ENCODE results near the gene TNFRSF25. TPM values are rescaled to one million over a fixed set of nuclear protein-coding genes. Genes with fewer than 3 reads are reported as not detected.
A peak's percentile ranks its signal among the peaks of the same experiment; 100 is the strongest.

The TNFRSF25 gene
- total and polyA plus RNA-seq, 11 donors = 4.7 to 17.5 (median 9.3) TPM

DNA sequence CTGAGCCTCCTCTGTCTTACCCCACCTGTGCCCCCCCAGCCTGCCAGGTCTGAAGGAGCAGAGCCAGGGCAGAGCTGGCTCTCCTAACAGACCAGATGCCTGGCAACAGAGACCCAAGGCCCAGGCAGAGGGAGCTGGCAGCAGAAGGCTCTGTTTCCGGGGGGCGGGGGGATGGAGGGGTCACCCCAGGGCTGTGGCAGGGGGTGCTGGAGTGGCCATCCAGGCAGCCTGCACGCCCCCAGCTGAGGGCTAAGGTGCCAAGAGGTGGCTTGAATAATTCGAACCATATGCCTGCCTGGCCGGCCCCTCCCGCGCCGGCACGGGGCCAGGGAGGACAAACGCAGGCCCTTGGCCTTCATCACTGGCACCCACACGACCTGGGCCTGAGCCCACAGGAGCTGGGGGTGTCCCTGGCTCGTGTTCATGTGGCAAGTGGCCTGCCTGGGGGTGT lies 41.5 kb upstream of the TNFRSF25 start:
- Histone ChIP-seq H3K36me3 (no peaks in the 10 kb centered on the region), H3K9me3 (no peaks in the 10 kb centered on the region), H3K4me3 (no peak overlapping the region), H3K27me3 (no peaks in the 10 kb centered on the region), H3K4me1 (peaks cover under 1 to 19% (median 5%) of the 10 kb centered on the region in 12 donors), H3K27ac (peak overlapping the region in 2 of 12 donors; percentile 20 to 45)
- intact Hi-C loops (cut with DNase I) = no loop called here
- TF ChIP-seq POLR2A (IDR thresholded peaks at IDR 0.05) (no peak), CTCF (IDR thresholded peaks at IDR 0.05) (no peak)
- WGBS, 4 donors = 44 to 84% (median 81%) methylated on average over 8 to 12 of the region's 12 CpGs
- peak in 2 of 4 donors; percentile 6 to 20 for ATAC-seq
- peak in 1 of 5 donors; percentile 60 for DNase-seq

DNA sequence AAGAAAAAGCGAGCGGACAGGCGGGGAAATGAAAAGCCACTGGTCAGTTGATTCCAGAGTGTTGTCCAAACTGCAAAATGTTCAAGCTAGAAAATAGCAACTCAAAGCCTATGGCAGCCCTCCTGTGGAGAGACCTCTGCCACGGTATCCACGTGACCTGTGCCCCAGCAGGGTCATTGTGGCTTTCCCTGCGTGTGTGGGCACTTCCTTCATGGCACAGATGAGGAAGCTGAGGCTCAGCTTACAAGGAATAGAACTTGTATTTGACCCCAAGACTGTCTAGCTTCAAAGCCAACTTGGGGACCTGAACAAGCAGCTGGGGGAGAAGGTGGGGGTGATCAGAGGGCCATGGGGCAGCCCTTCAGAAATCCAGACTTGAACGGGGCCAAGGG lies 41.1 kb upstream of the TNFRSF25 start:
- no peaks in the 10 kb centered on the region for H3K27me3 ChIP-seq
- intact Hi-C loops (cut with DNase I) = no loop called here
- DNase-seq = peak in 1 of 5 donors; percentile 40
- ATAC-seq = no peak
- peaks cover 2 to 23% (median 10%) of the 10 kb centered on the region in 12 donors for H3K4me1 ChIP-seq
- no peaks in the 10 kb centered on the region for H3K36me3 ChIP-seq
- no peaks in the 10 kb centered on the region for H3K9me3 ChIP-seq
- no peak for TF ChIP-seq POLR2A (IDR thresholded peaks at IDR 0.05)
- TF ChIP-seq CTCF (IDR thresholded peaks at IDR 0.05) = no peak
- WGBS, 4 donors = 76 to 90% (median 80%) methylated on average over 7 of the region's 7 CpGs
- peak overlapping the region in 2 of 12 donors; percentile 20 to 45 for H3K27ac ChIP-seq
- H3K4me3 ChIP-seq = no peak overlapping the region

- Histone ChIP-seq H3K9me3 (no peaks in the 10 kb centered on the region), H3K4me1 (peaks cover 2 to 29% (median 16%) of the 10 kb centered on the region in 12 donors), H3K4me3 (no peak overlapping the region), H3K27ac (no peak overlapping the region), H3K36me3 (no peaks in the 10 kb centered on the region), H3K27me3 (no peaks in the 10 kb centered on the region)
- TF ChIP-seq CTCF (IDR thresholded peaks at IDR 0.05) (no peak), POLR2A (IDR thresholded peaks at IDR 0.05) (no peak)
- no peak for ATAC-seq
- DNase-seq = peak in 2 of 5 donors; percentile 28 to 57
- intact Hi-C loops (cut with DNase I) = no loop called here
- WGBS, 4 donors = 80 to 85% (median 83%) methylated on average over 22 to 31 of the region's 31 CpGs
These were observed 40.5 kb upstream of the TNFRSF25 start for GRCh38 chr1:6506210-6507036.

DNA sequence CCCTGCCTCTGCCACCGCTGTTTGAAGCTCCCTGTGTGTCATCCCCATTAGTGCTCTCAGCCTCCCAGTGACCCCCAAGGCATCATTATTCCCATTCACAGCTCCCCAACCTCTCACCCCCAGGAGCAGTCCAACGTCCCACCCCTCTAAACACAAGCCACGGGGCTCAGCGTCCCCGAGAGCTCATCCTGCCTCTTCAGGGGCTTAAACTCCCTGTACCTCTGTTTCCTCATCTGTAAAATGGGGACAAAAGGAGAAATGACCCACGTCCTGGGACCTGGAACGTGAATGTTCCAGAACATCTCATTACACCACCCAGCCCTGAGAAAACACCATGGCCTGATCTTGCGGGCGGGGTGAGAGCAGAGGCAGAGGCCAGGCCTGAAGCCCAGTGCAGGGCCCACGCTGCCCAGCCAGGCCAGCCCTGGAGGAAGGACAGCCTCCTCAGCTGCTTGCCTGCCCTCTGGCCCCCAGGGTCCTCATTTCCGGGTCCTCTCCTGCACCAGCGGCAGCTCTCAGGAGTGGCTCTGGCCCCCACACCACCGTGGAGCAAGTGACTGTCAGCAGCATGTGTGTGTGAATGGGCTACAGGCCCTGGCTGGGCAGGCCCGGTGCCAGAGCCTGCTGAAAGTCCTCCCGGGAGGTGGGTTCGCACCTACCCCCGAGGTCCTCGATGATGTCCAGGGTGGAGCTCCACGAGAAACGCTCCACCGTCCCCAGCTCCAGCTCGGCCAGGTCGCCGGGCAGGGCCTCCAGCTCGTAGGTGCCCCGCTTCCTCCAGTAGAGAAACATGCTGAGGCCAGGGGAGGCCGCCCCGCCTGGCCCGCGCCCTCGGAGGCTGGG lies 39.6 kb upstream of the TNFRSF25 start:
- Histone ChIP-seq H3K27ac (no peak overlapping the region), H3K36me3 (no peaks in the 10 kb centered on the region), H3K4me3 (no peak overlapping the region), H3K27me3 (no peaks in the 10 kb centered on the region), H3K4me1 (peaks cover 2 to 38% (median 24%) of the 10 kb centered on the region in 12 donors), H3K9me3 (no peaks in the 10 kb centered on the region)
- peak in 1 of 5 donors; percentile 47 for DNase-seq
- 82 to 90% (median 88%) methylated on average over 20 to 31 of the region's 31 CpGs for WGBS, 4 donors
- TF ChIP-seq POLR2A (IDR thresholded peaks at IDR 0.05) (no peak), CTCF (IDR thresholded peaks at IDR 0.05) (no peak)
- ATAC-seq = no peak
- intact Hi-C loops (cut with DNase I) = no loop called here

Measured in heart left ventricle (tissue), 16 donors.